ENCODE results near the gene RBM43.

- TF ChIP-seq, protein P1, sequence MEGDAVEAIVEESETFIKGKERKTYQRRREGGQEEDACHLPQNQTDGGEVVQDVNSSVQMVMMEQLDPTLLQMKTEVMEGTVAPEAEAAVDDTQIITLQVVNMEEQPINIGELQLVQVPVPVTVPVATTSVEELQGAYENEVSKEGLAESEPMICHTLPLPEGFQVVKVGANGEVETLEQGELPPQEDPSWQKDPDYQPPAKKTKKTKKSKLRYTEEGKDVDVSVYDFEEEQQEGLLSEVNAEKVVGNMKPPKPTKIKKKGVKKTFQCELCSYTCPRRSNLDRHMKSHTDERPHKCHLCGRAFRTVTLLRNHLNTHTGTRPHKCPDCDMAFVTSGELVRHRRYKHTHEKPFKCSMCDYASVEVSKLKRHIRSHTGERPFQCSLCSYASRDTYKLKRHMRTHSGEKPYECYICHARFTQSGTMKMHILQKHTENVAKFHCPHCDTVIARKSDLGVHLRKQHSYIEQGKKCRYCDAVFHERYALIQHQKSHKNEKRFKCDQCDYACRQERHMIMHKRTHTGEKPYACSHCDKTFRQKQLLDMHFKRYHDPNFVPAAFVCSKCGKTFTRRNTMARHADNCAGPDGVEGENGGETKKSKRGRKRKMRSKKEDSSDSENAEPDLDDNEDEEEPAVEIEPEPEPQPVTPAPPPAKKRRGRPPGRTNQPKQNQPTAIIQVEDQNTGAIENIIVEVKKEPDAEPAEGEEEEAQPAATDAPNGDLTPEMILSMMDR (IDR thresholded peaks at IDR 0.05) = no peak
- TF ChIP-seq POLR2A (IDR thresholded peaks at IDR 0.05) = no peak
These were observed 10.7 kb downstream of the RBM43 start for GRCh38 chr2:151251012-151251411.
